Jurkat, Clone E6-1 (cell line): Measurements from ENCODE around the gene GPR55. TPM values are rescaled to one million over a fixed set of nuclear protein-coding genes. Genes with fewer than 3 reads are reported as not detected.
A peak's percentile ranks its signal among the peaks of the same experiment; 100 is the strongest.
"Not testable (repeated sequence)": the region's sequence is repeated elsewhere in the genome, so short reads cannot be mapped to it uniquely, and the experiment has no call there.

Experiments
- DNase-seq: peaks from one replicate; pipeline ENCODE4 v3.0.0-alpha.2; 2011; ENCODE audit warnings: low read depth, low spot score
- H3K4me3 ChIP-seq: 2 replicates; pipeline ENCODE4 v1.5.1; 2011; ENCODE audit warnings: mild to moderate bottlenecking, low read length, control low read depth, moderate library complexity
- polyA plus RNA-seq: library from polyadenylated mRNA; unstranded; fragments of >200 nt; gene quantifications from one replicate; pipeline ENCODE4 v1.2.1, GENCODE V29; 2012; ENCODE audit warnings: missing spikeins; ENCODE audit not compliant: insufficient read length, insufficient read depth

The GPR55 gene
- not detected for polyA plus RNA-seq

GRCh38 chr2:230924470-230925341 lies at the start of gene GPR55:
TSS of gene GPR55 (minus strand) at chr2:230925242. CDS start at chr2:230910962, 14,280 bp downstream.
- DNase-seq, result no peak
- H3K4me3 ChIP-seq, result no peak within 1 kb of the TSS

GRCh38 chr2:230974096-230974913 lies 49.3 kb upstream of the GPR55 start:
- no peak overlapping the region for H3K4me3 ChIP-seq
- DNase-seq, result peak; percentile 44

GRCh38 chr2:230972046-230972445 lies 47.0 kb upstream of the GPR55 start:
- no peak for DNase-seq
- no peak overlapping the region for H3K4me3 ChIP-seq

GRCh38 chr2:230969659-230970015 lies 44.6 kb upstream of the GPR55 start:
- H3K4me3 ChIP-seq, result no peak overlapping the region
- DNase-seq, result no peak

- no peak overlapping the region for H3K4me3 ChIP-seq
- no peak for DNase-seq
Observed at GRCh38 chr2:230968921-230969658, 44.0 kb upstream of the GPR55 start.

GRCh38 chr2:230968314-230968713 lies 43.3 kb upstream of the GPR55 start:
- not testable (repeated sequence) for DNase-seq, H3K4me3 ChIP-seq

GRCh38 chr2:230967113-230967512 lies 42.1 kb upstream of the GPR55 start:
- no peak for DNase-seq
- H3K4me3 ChIP-seq, result no peak overlapping the region

GRCh38 chr2:230964136-230964730 lies 39.2 kb upstream of the GPR55 start:
- H3K4me3 ChIP-seq, result no peak overlapping the region
- DNase-seq, result no peak

- no peak overlapping the region for H3K4me3 ChIP-seq
- DNase-seq, result no peak
Observed at GRCh38 chr2:230961091-230961491, 36.0 kb upstream of the GPR55 start.

- no peak for DNase-seq
- no peak overlapping the region for H3K4me3 ChIP-seq
Observed at GRCh38 chr2:230960026-230960425, 35.0 kb upstream of the GPR55 start.

GRCh38 chr2:230958820-230959756 lies 34.0 kb upstream of the GPR55 start:
- no peak for DNase-seq
- no peak overlapping the region for H3K4me3 ChIP-seq

- no peak for DNase-seq
- H3K4me3 ChIP-seq, result no peak overlapping the region
Observed at GRCh38 chr2:230957756-230958391, 32.8 kb upstream of the GPR55 start.

- DNase-seq, result no peak
- H3K4me3 ChIP-seq, result no peak overlapping the region
Observed at GRCh38 chr2:230956827-230957755, 32.0 kb upstream of the GPR55 start.

- H3K4me3 ChIP-seq, result no peak overlapping the region
Observed at GRCh38 chr2:230955163-230955737, 30.2 kb upstream of the GPR55 start.

GRCh38 chr2:230954746-230955145 lies 29.7 kb upstream of the GPR55 start:
- H3K4me3 ChIP-seq, result no peak overlapping the region
- DNase-seq, result no peak

More at GRCh38 chr2:230955163-230955737, 30.2 kb upstream of the GPR55 start:
- DNase-seq, result no peak

- H3K4me3 ChIP-seq, result no peak overlapping the region
- no peak for DNase-seq
Observed at GRCh38 chr2:230953845-230954244, 28.8 kb upstream of the GPR55 start.
